Esophagus squamous epithelium (tissue), 5 donors: ENCODE results near the gene RANBP9. TPM values are rescaled to one million over a fixed set of nuclear protein-coding genes. Genes with fewer than 3 reads are reported as not detected.

Source experiments
- DNase-seq: peaks from one replicate; lab custom pipeline; 2025; lab: John Stamatoyannopoulos, UW
- H3K27ac ChIP-seq, 4 donors: fragments of 200-600 bp; sonication (generic); one replicate each; pipeline ENCODE4 v1.5.1; 2016 to 2019; ENCODE audit warnings: mild to moderate bottlenecking in 1 of 4
- H3K27me3 ChIP-seq, 4 donors: fragments of 200-600 bp; sonication (generic); 1 replicate in 3 of 4; 2 replicates in 1 of 4; pipeline versions ENCODE4 v1.5.1 to v1.6.0; 2017 to 2021; ENCODE audit warnings: antibody characterized with exemption in 1 of 4
- H3K36me3 ChIP-seq, 3 donors: fragments of 200-600 bp; sonication (generic); one replicate each; pipeline ENCODE4 v1.5.1; 2016 to 2019
- H3K4me1 ChIP-seq, 3 donors: fragments of 200-600 bp; sonication (generic); one replicate each; pipeline ENCODE4 v1.5.1; 2017 to 2019
- H3K4me3 ChIP-seq, 4 donors: fragments of 200-600 bp; sonication (generic); 1 replicate in 3 of 4; 2 replicates in 1 of 4; pipeline ENCODE4 v1.5.1; 2016 to 2019; ENCODE audit warnings: mild to moderate bottlenecking in 2 of 4, moderate library complexity in 1 of 4
- H3K9me3 ChIP-seq, 3 donors: fragments of 200-600 bp; sonication (generic); one replicate each; pipeline ENCODE4 v1.5.1; 2016 to 2019
- CTCF ChIP-seq, 6 experiments: fragments of 450-650 bp in 4 of 6; fragments of 200-600 bp in 2 of 6; sonication (generic) in 2 of 6; IDR thresholded peaks; one replicate each; pipeline ENCODE4 v1.5.1; 2016 to 2019; ENCODE audit warnings: antibody characterized with exemption in 6 of 6, mild to moderate bottlenecking in 4 of 6, moderate library complexity in 4 of 6
- POLR2A ChIP-seq, 4 donors: fragments of 450-650 bp; IDR thresholded peaks; one replicate each; pipeline ENCODE4 v1.6.1; 2017; ENCODE audit warnings: antibody characterized with exemption in 4 of 4, mild to moderate bottlenecking in 4 of 4, moderate library complexity in 3 of 4
- WGBS, 2 donors: methylation state at CpG; one replicate each; pipeline ENCODE4 v1.1.5; 2018; 5-methylcytosine and 5-hydroxymethylcytosine counted together
- intact Hi-C: fragments of 100-400 bp; cut with DNase I; formaldehyde crosslinking; loops from one replicate; pipeline ENCODE4 v1.15.0; 2022
- total RNA-seq, 4 donors: library from RNA; depleted of rRNA; stranded (reverse); fragments of >200 nt; gene quantifications; one replicate each; pipeline ENCODE4 v1.1.0, GENCODE V29; 2016
- donor health status: DM: yes; HTN: yes; CAD: no.

Gene RANBP9
- total RNA-seq, 4 donors from 2014 or later: 32.9 to 69.6 (median 63.3) TPM

- peak overlapping the region; percentile 72 to 94 (median 86) for H3K4me3 ChIP-seq
- peaks cover 0 to 73% (median 19%) of the 10 kb centered on the region in 3 donors for H3K4me1 ChIP-seq
- no peaks in the 10 kb centered on the region for H3K9me3 ChIP-seq
- H3K36me3 ChIP-seq: peaks cover 0 to 7% (median 0%) of the 10 kb centered on the region in 3 donors
- H3K27ac ChIP-seq: peak overlapping the region; percentile 95 to 99 (median 98)
- no peaks in the 10 kb centered on the region for H3K27me3 ChIP-seq
- DNase-seq: no peak
- TF ChIP-seq CTCF (IDR thresholded peaks at IDR 0.05) (no peak), POLR2A (IDR thresholded peaks at IDR 0.05) (no peak)
- WGBS, 2 donors: 0 to 9% methylated on average over 5 of the region's 5 CpGs
- intact Hi-C loops: loop anchor here (10.0 kb wide), 1 partner anchor 84 kb away; no protein-coding TSS in a partner anchor
Observed at GRCh38 chr6:13708736-13709135, 2.9 kb downstream of the RANBP9 start.

- no peak for DNase-seq
- TF ChIP-seq CTCF (IDR thresholded peaks at IDR 0.05) (no peak), POLR2A (IDR thresholded peaks at IDR 0.05) (no peak)
Observed at GRCh38 chr6:13703496-13703895, 8.1 kb downstream of the RANBP9 start.

GRCh38 chr6:13702809-13703302, 8.8 kb downstream of the RANBP9 start:
- H3K36me3 ChIP-seq: peaks cover 0 to 10% (median 0%) of the 10 kb centered on the region in 3 donors
- H3K9me3 ChIP-seq: no peaks in the 10 kb centered on the region
- no peaks in the 10 kb centered on the region for H3K27me3 ChIP-seq
- DNase-seq: no peak
- H3K27ac ChIP-seq: peak overlapping the region in 3 of 4 donors; percentile 13 to 18 (median 17)
- TF ChIP-seq CTCF (IDR thresholded peaks at IDR 0.05) (no peak), POLR2A (IDR thresholded peaks at IDR 0.05) (no peak)
- intact Hi-C loops: loop anchor here (10.0 kb wide), 1 partner anchor 78 kb away; no protein-coding TSS in a partner anchor
- peak overlapping the region in 1 of 4 donors; percentile 2 for H3K4me3 ChIP-seq
- 59 to 75% methylated on average over 4 of the region's 4 CpGs for WGBS, 2 donors
- peaks cover 7 to 90% (median 34%) of the 10 kb centered on the region in 3 donors for H3K4me1 ChIP-seq

More at GRCh38 chr6:13703496-13703895, 8.1 kb downstream of the RANBP9 start:
- intact Hi-C loops: loop anchor here (10.0 kb wide), 1 partner anchor 79 kb away; no protein-coding TSS in a partner anchor
- H3K27me3 ChIP-seq: no peaks in the 10 kb centered on the region
- H3K4me1 ChIP-seq: peaks cover 7 to 91% (median 39%) of the 10 kb centered on the region in 3 donors
- peaks cover 0 to 10% (median 0%) of the 10 kb centered on the region in 3 donors for H3K36me3 ChIP-seq
- H3K4me3 ChIP-seq: peak overlapping the region in 1 of 4 donors; percentile 2
- peak overlapping the region in 3 of 4 donors; percentile 13 to 18 (median 17) for H3K27ac ChIP-seq
- no peaks in the 10 kb centered on the region for H3K9me3 ChIP-seq

GRCh38 chr6:13700232-13700631, 11.4 kb downstream of the RANBP9 start:
- Histone ChIP-seq H3K27ac (peak overlapping the region in 1 of 4 donors; percentile 18), H3K9me3 (no peaks in the 10 kb centered on the region), H3K36me3 (peaks cover 0 to 10% (median 0%) of the 10 kb centered on the region in 3 donors), H3K4me3 (no peak overlapping the region), H3K4me1 (peaks cover 7 to 89% (median 39%) of the 10 kb centered on the region in 3 donors), H3K27me3 (no peaks in the 10 kb centered on the region)
- TF ChIP-seq CTCF (IDR thresholded peaks at IDR 0.05) (no peak), POLR2A (IDR thresholded peaks at IDR 0.05) (no peak)
- intact Hi-C loops: loop anchor here (10.0 kb wide), 1 partner anchor 75 kb away; no protein-coding TSS in a partner anchor
- DNase-seq: no peak
- 49 to 68% methylated on average over 3 of the region's 3 CpGs for WGBS, 2 donors

GRCh38 chr6:13698715-13699114, 12.9 kb downstream of the RANBP9 start:
- Histone ChIP-seq H3K4me1 (peaks cover 13 to 88% (median 38%) of the 10 kb centered on the region in 3 donors), H3K27me3 (no peaks in the 10 kb centered on the region), H3K4me3 (no peak overlapping the region), H3K9me3 (no peaks in the 10 kb centered on the region), H3K36me3 (peaks cover 0 to 21% (median 0%) of the 10 kb centered on the region in 3 donors), H3K27ac (no peak overlapping the region)
- intact Hi-C loops: no loop called here
- no peak for DNase-seq
- TF ChIP-seq CTCF (IDR thresholded peaks at IDR 0.05) (no peak), POLR2A (IDR thresholded peaks at IDR 0.05) (no peak)
- 95 to 96% methylated on average over 5 of the region's 5 CpGs for WGBS, 2 donors
